ENCODE measurements around the gene FLOT2.

GRCh38 chr17:28896884-28897768 lies at the start of gene FLOT2:
- TF ChIP-seq POLR2AphosphoS5 (IDR thresholded peaks at IDR 0.05; ENCODE audit: borderline replicate concordance, low read depth, low read length) (peak; percentile 65), EZH2 (IDR thresholded peaks at IDR 0.05) (no peak)
